Globus pallidus (tissue), 1 donor: ENCODE data around the gene MC1R.
"Not testable (repeated sequence)": the region's sequence is repeated elsewhere in the genome, so short reads cannot be mapped to it uniquely, and the experiment has no call there.

ENCODE experiments used
- DNase-seq: peaks from one replicate; pipeline ENCODE4 v3.0.0-alpha.2; 2015; ENCODE audit warnings: low spot score

The MC1R gene

DNA sequence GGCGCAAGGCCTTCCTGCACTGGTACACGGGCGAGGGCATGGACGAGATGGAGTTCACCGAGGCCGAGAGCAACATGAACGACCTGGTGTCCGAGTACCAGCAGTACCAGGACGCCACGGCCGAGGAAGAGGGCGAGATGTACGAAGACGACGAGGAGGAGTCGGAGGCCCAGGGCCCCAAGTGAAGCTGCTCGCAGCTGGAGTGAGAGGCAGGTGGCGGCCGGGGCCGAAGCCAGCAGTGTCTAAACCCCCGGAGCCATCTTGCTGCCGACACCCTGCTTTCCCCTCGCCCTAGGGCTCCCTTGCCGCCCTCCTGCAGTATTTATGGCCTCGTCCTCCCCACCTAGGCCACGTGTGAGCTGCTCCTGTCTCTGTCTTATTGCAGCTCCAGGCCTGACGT, 17.0 kb downstream of the MC1R start:
- not testable (repeated sequence) for DNase-seq

GRCh38 chr16:89936034-89936433, 17.4 kb downstream of the MC1R start:
- DNase-seq: no peak

DNA sequence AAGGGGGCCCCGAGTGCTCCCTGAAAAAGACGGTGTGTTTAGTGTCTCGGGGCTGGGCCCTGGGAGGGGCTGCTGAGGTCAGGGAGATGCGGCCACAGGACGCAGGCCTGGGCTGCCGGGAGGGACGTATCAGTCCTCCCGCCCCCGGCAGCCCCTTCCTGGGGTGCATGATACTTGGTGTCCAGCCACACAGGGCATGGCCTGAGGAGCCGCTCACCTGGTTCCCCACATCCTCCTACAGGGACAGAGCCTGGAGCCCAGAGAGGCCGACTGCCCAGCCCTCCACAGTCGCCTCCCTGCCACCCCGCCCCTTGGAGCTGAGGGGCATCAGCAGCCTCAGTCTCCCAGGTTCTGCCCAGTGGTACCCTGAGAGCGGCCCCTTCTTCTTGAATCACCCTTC, 17.8 kb downstream of the MC1R start:
- DNase-seq: no peak

DNA sequence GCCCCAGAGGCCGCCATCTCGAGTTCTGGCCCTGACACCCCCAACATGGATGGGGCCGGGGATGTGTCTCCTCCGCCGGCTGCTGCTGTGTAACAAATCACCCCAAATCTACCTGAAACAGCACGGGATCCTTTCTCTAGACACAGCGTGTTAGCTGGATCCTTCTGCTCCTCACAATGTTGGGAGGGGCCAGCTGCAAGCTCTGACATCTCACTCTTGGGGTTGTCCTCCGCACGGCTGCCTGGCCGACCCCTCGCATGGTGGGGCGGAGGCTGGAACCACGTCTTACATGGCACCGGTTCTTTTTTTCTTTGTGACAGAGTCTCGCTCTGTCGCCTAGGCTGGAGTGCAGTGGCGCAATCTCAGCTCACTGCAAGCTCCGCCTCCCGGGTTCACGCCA, 18.3 kb downstream of the MC1R start:
- no peak for DNase-seq

DNA sequence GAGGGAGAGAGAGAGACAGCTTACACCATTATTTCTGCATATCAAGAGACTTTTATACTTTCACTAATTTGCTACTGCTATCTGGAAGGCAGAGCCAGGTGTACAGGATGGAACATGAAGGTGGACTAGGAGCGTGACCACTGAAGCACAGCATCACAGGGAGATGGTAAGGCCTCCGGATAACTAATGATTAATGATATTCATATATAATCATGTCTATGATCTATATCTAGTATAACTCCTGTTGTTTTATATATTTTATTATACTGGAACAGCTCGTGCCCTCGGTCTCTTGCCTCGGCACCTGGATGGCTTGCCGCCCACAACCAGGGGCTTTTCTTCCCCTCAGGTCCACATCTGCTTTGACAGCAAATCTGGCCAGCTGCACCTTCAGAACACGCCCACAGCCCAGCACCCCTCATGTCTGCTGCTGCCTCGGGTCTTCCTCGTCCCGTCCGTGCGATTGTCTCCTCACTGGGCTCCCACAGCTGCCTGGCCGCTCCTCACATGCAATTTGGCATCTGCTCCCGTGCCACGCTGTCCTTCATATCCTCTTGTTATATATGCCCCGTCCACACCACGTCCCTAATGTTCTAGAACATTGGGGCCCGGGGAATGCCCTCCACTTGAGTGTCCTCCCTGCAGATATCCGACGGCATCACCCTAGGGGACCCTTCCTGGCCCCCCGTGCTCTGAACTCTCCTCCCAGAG, 19.7 kb downstream of the MC1R start:
- no peak for DNase-seq

- no peak for DNase-seq
Observed at GRCh38 chr16:89944773-89945172, 26.1 kb downstream of the MC1R start.

DNA sequence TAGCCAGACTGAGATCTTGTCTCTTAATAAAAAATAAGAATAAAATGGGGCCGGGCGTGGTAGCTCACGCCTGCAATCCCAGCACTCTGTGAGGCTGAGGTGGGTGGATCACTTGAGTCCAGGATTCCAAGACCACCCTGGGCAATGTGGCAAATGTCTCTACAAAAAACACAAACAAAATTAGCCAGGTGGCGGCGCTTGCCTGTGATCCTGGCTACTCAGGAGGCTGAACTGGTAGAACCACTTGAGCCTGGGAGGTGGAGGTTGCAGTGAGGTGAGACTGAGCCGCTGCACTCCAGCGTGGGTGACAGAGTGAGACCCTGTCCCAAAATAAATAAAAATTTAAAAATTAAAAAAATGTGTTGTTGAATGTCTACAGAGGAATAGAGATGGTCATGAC, 27.0 kb downstream of the MC1R start:
- no peak for DNase-seq

GRCh38 chr16:89946515-89946914, 27.9 kb downstream of the MC1R start:
- DNase-seq: no peak

DNA sequence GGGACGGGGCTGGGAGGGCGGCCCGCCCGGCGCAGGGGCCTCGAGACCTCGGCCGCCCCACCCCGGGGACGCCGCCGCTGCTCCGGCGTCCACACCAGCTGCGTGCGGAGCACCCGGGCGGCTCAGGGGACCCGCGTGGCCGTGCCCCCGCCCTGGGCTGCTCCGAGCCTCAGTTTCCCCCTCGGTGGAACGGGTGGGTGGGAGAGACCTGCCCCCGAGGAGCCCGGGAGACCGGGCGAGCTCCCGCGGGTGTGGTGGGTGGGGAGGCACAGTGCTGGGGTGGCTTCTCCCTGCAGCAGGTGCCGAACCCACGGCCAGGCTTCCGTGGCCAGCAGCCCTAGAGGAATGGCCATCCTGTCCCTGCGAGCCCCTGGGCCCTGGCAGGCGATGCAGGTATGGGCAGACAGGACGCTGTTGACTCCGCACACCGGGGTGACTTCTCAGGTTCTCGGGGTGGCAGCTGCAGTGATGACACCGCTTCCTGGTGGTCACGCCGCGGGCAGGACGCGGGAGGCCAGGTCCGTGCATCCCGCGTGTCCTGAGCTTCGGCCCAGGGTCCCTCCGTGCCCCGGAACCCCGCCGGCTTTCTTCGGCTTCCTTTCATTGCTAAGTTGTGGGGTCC, 30.6 kb downstream of the MC1R start:
- no peak for DNase-seq

DNA sequence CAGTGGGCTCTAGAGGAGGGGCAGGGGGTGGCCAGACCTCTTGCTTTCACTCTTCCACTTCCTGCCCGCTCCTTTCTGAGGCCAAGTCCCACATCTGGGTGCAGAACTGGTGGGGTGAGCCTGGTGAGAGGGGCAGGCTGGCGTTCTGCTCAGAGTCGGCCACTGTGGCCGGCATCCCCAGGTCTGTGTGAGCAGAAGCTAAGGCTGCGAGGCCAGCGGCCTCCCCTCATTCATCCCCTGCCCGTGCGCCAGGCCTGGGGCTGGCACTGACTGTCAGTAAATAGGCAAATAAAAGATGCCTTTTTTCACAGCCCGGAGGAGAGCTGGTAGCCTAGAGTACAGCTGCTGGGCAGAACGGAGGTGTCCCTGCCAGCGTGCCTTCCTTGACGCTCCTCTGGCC, 31.1 kb downstream of the MC1R start:
- no peak for DNase-seq

GRCh38 chr16:89951509-89951908, 32.8 kb downstream of the MC1R start:
- no peak for DNase-seq

GRCh38 chr16:89952049-89952448, 33.4 kb downstream of the MC1R start:
- DNase-seq: no peak

DNA sequence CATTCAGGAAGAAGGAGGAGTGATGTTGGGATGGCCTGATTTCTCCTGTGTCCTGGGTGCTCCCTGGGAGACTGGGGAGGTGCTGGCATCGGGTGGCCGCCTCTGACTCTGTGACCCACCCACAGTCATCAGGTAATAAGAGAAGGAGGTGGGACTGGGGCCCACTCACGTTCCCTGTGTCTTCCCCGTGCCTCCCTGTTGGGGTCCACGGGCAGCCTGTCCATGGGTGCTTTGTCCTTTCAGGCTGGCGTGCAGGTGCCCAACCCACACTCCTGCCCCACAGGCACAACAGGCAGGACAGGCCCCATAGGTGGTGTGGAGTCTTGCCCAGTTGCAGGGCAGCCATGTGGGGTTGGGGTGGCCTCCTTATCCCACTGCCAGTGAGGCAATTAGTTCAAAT, 33.9 kb downstream of the MC1R start:
- no peak for DNase-seq

- DNase-seq: no peak
Observed at GRCh38 chr16:89953671-89954406, 35.2 kb downstream of the MC1R start.

DNA sequence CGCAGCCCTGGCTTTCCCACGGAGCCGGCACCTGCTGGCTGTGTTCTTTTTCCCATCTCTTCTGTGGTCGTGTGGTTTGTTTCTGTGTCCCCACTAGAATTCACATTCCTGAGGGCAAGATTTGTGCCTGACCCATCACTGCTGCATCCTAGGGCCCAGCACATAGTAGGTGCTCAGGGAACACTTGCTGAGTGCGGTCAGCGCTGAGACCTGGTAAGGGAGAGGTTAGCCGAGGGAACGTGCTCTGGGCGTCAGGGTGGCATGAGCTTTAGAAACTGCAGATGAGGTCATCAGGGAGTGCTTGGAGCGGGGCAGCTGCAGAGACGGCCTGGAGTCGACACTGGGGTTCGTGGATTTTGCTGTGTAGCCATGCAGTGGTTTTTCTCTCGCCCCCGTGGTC, 35.8 kb downstream of the MC1R start:
- no peak for DNase-seq

DNA sequence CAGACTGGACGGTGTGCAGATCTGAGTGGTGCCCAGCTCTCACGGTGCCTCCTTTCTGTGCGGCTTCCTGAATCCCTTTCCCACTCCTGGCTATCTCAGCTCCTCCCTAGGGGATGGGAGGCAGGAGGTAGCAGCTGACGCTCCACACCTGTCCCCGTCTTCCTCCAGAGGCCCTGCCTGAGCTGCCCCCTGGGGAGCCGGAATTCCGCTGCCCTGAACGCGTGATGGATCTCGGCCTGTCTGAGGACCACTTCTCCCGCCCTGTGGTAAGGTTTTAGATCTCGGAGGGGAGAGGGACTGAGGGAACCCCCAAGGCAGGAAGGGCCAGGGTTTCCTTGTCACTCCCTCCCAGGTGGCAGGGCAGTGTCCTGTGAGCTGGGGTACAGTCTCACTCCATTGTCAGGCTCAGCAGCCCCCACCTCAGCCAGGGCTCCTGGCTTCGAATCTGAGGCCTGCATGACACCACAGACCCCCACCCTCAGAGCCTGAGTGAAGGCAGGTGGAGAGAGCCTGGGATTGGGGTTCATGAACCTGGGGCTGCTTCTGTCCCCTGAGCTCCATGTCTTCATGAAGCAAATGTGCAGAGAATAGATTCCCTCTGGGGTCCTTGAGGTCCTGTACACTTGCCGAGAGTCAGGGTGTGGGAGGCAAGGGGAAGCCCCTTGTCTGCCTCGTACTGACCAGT, 36.5 kb downstream of the MC1R start:
- no peak for DNase-seq

DNA sequence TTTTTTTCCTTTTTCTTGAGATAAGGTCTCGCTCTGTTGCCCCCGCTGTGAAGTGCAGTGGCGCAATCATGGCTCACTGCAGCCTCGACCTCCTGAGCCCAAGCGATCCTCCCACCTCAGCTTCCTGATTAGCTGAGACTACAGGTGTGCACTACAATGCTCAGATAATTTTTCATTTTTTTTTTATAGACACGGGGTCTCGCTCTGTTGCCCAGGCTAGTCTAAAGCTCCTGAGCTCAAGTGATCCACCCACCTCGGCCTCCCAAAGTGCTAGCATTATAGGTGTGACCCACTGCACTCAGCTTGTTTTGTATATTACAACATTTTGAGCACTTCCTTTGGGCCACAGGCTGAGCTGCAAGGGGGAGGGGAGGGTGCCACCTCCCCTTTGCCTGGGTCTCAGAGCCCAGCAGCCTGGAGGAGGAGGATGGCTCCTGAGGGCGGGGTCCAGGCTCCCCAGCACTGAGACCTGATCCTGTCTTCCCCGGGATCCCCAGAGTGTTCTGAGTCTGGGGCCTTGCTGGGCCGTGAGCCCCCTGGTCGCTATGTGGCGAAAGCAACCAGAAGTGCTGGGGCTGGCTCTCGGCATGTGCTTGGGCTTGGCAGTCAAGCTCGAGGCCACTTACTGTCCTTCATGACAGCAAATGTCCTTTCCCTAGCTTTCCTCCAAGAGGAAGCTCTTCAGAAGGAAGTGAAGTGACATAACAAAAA, 38.0 kb downstream of the MC1R start:
- no peak for DNase-seq

DNA sequence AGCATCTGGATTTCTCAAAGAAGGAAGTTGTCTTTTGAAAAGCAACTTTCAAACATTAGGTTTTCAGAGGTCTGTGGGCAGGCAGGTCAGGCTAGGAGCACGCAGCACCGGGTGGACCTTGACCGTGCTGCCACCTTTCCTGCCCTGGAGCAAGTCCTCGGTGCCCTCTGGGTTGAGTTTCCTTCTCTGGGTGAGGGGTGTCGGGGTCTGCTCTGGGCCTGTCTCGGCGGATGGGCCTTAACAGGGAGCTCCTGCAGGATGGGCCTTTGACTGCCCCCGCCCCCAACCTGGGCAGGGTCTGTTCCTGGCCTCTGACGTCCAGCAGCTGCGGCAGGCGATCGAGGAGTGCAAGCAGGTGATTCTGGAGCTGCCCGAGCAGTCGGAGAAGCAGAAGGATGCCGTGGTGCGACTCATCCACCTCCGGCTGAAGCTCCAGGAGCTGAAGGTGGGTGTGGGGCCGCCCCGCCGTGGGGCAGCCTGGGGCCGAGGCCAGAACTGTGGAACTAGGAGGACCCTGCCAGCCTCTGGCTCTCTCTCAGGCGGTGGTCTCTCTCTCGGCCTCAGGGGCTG, 38.6 kb downstream of the MC1R start:
- DNase-seq: no peak

DNA sequence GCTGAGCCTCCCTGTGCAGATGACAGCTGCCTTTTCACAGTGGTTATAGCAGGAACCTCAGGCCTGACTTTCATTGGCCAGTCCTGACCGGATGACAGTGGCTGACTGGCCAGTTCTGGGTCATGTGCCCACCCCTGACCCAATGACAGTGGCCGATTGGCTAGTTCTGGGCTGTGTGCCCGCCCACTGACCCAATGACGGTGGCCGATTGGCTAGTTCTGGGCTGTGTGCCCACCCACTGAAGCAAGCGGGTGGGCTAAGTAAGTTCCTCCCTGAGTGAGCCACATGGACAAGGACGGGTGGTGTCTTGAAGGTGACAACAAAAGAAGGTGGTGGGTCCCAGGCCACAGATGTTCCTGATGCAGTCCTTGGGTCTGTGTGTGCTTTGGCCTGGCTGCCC, 39.4 kb downstream of the MC1R start:
- DNase-seq: no peak

DNA sequence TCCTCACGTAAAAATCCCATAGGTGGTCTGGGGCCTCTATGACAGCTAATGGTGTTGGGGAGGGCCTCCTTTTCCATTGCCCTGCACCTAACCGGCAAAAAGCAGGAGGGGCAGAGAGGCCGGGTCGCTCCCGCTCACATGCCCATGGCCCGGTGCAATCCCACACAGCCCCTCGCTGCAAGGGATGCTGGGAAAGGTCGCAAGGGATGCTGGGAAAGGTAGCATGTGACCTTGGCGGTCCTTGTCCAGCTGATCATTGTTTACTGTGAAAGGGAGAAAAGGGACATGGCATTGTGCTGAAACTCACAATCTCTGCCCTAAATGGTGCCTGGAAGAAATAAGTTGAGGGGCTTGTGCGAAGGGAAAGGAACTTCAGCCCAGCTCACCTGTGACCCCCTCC, 39.9 kb downstream of the MC1R start:
- DNase-seq: no peak

GRCh38 chr16:89960966-89961365, 42.3 kb downstream of the MC1R start:
- no peak for DNase-seq

DNA sequence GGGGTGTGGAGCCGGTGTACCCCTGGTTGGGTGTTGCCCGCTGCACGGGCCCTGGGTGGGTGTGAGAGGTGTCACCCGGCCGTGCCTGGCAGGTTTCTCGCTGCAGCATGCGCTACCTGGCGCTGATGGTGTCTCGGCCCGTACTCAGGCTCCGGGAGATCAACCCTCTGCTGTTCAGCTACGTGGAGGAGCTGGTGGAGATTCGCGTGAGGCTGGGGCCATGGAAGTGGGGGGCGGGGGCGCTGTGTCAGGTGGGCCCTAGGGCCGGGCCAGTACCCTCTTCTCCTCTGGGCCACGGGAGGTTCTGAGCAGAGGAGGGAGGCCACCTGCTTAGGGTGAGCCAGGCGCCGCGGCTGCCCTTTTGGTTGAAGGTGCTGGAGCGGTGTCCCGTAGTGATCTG, 43.3 kb downstream of the MC1R start:
- no peak for DNase-seq
